Measurements from ENCODE around the gene NDUFA3. TPM values are rescaled to one million over a fixed set of nuclear protein-coding genes. Genes with fewer than 3 reads are reported as not detected.
"Not testable (repeated sequence)": the region's sequence is repeated elsewhere in the genome, so short reads cannot be mapped to it uniquely, and the experiment has no call there.

NDUFA3 gene
- total RNA-seq, 1 donor from 2014 or later = 105 TPM

- Mint-ChIP-seq H3K27ac (no peak overlapping the region), H3K4me1 (ENCODE audit: low read depth) (peaks cover 13% of the 10 kb centered on the region), H3K4me3 (ENCODE audit: low read depth) (peak overlapping the region; percentile 62), H3K27me3 (ENCODE audit: low read depth) (peaks cover 17% of the 10 kb centered on the region), H3K36me3 (ENCODE audit: low read depth) (no peaks in the 10 kb centered on the region), H3K9me3 (peaks cover 4% of the 10 kb centered on the region)
- intact Hi-C loops (cut with micrococcal nuclease) = no loop called here
- DNase-seq (ENCODE audit: low spot score) = no peak
Observed at GRCh38 chr19:54096617-54097106, 6.0 kb upstream of the NDUFA3 start.

- H3K36me3 Mint-ChIP-seq (ENCODE audit: low read depth) = no peaks in the 10 kb centered on the region
- intact Hi-C loops (cut with micrococcal nuclease) = no loop called here
- no peaks in the 10 kb centered on the region for H3K9me3 Mint-ChIP-seq
- H3K27ac Mint-ChIP-seq = peak overlapping the region; percentile 28
- no peak for DNase-seq (ENCODE audit: low spot score)
- H3K4me3 Mint-ChIP-seq (ENCODE audit: low read depth) = no peak overlapping the region
- peaks cover 13% of the 10 kb centered on the region for H3K27me3 Mint-ChIP-seq (ENCODE audit: low read depth)
- peaks cover 16% of the 10 kb centered on the region for H3K4me1 Mint-ChIP-seq (ENCODE audit: low read depth)
Observed at GRCh38 chr19:54099190-54099902, 3.3 kb upstream of the NDUFA3 start.

- not testable (repeated sequence) for DNase-seq (ENCODE audit: low spot score)
Observed at GRCh38 chr19:54099903-54100255, 2.8 kb upstream of the NDUFA3 start.

GRCh38 chr19:54100561-54100960, 2.1 kb upstream of the NDUFA3 start, which contains the start of gene OSCAR:
Gene OSCAR (minus strand): TSS chr19:54100803. CDS start chr19:54100792, 11 bp downstream.
- Mint-ChIP-seq H3K4me3 (ENCODE audit: low read depth) (peak within 1 kb of the TSS; percentile 65), H3K9me3 (no peaks in the 10 kb centered on the region), H3K27me3 (ENCODE audit: low read depth) (peaks cover 11% of the 10 kb centered on the region), H3K36me3 (ENCODE audit: low read depth) (peaks cover 8% of the 10 kb centered on the region), H3K27ac (no peak within 1 kb of the TSS), H3K4me1 (ENCODE audit: low read depth) (peaks cover 14% of the 10 kb centered on the region)
- intact Hi-C loops (cut with micrococcal nuclease) = loop anchor here (5.0 kb wide), 2 partner anchors 233 to 362 kb away; partner anchors contain the start of genes LENG9 and MYADM
- DNase-seq (ENCODE audit: low spot score) = no peak

More at GRCh38 chr19:54099903-54100255, 2.8 kb upstream of the NDUFA3 start:
- not testable (repeated sequence) for H3K4me3 Mint-ChIP-seq (ENCODE audit: low read depth); H3K27ac Mint-ChIP-seq; H3K9me3 Mint-ChIP-seq; H3K36me3 Mint-ChIP-seq (ENCODE audit: low read depth)
- Mint-ChIP-seq H3K27me3 (ENCODE audit: low read depth) (peaks cover 11% of the 10 kb centered on the region), H3K4me1 (ENCODE audit: low read depth) (peaks cover 12% of the 10 kb centered on the region)
- intact Hi-C loops (cut with micrococcal nuclease) = loop anchor here (5.0 kb wide), 2 partner anchors 233 to 362 kb away; partner anchors contain the start of genes LENG9 and MYADM

GRCh38 chr19:54104998-54105715, 2.5 kb downstream of the NDUFA3 start:
- DNase-seq (ENCODE audit: low spot score) = no peak
- no peaks in the 10 kb centered on the region for H3K9me3 Mint-ChIP-seq
- peaks cover 44% of the 10 kb centered on the region for H3K36me3 Mint-ChIP-seq (ENCODE audit: low read depth)
- H3K27me3 Mint-ChIP-seq (ENCODE audit: low read depth) = no peaks in the 10 kb centered on the region
- intact Hi-C loops (cut with micrococcal nuclease) = loop anchor here (5.0 kb wide), 2 partner anchors 238 to 357 kb away; partner anchors contain the start of genes LENG9 and MYADM
- H3K27ac Mint-ChIP-seq = no peak overlapping the region
- peak overlapping the region; percentile 33 for H3K4me3 Mint-ChIP-seq (ENCODE audit: low read depth)
- peaks cover 8% of the 10 kb centered on the region for H3K4me1 Mint-ChIP-seq (ENCODE audit: low read depth)

GRCh38 chr19:54105796-54106195, 3.1 kb downstream of the NDUFA3 start:
- no peaks in the 10 kb centered on the region for H3K9me3 Mint-ChIP-seq
- H3K4me3 Mint-ChIP-seq (ENCODE audit: low read depth) = peak overlapping the region; percentile 15
- intact Hi-C loops (cut with micrococcal nuclease) = no loop called here
- H3K27me3 Mint-ChIP-seq (ENCODE audit: low read depth) = no peaks in the 10 kb centered on the region
- no peak for DNase-seq (ENCODE audit: low spot score)
- H3K27ac Mint-ChIP-seq = no peak overlapping the region
- H3K36me3 Mint-ChIP-seq (ENCODE audit: low read depth) = peaks cover 50% of the 10 kb centered on the region
- H3K4me1 Mint-ChIP-seq (ENCODE audit: low read depth) = peaks cover 8% of the 10 kb centered on the region

- H3K36me3 Mint-ChIP-seq (ENCODE audit: low read depth) = peaks cover 53% of the 10 kb centered on the region
Observed at GRCh38 chr19:54106716-54107115, 4.1 kb downstream of the NDUFA3 start.

GRCh38 chr19:54107876-54108490, 5.3 kb downstream of the NDUFA3 start:
- intact Hi-C loops (cut with micrococcal nuclease) = no loop called here
- Mint-ChIP-seq H3K27me3 (ENCODE audit: low read depth) (no peaks in the 10 kb centered on the region), H3K36me3 (ENCODE audit: low read depth) (peaks cover 57% of the 10 kb centered on the region), H3K4me1 (ENCODE audit: low read depth) (peaks cover 3% of the 10 kb centered on the region), H3K4me3 (ENCODE audit: low read depth) (no peak overlapping the region), H3K9me3 (no peaks in the 10 kb centered on the region), H3K27ac (no peak overlapping the region)
- no peak for DNase-seq (ENCODE audit: low spot score)

More at GRCh38 chr19:54106716-54107115, 4.1 kb downstream of the NDUFA3 start:
- no peaks in the 10 kb centered on the region for H3K27me3 Mint-ChIP-seq (ENCODE audit: low read depth)
- no peak for DNase-seq (ENCODE audit: low spot score)
- no peaks in the 10 kb centered on the region for H3K9me3 Mint-ChIP-seq
- no peak overlapping the region for H3K4me3 Mint-ChIP-seq (ENCODE audit: low read depth)
- H3K27ac Mint-ChIP-seq = no peak overlapping the region
- intact Hi-C loops (cut with micrococcal nuclease) = no loop called here
- H3K4me1 Mint-ChIP-seq (ENCODE audit: low read depth) = peaks cover 8% of the 10 kb centered on the region

GRCh38 chr19:54108496-54108895, 5.8 kb downstream of the NDUFA3 start:
- DNase-seq (ENCODE audit: low spot score) = no peak
- intact Hi-C loops (cut with micrococcal nuclease) = no loop called here
- Mint-ChIP-seq H3K27ac (no peak overlapping the region), H3K9me3 (no peaks in the 10 kb centered on the region), H3K36me3 (ENCODE audit: low read depth) (peaks cover 63% of the 10 kb centered on the region), H3K4me1 (ENCODE audit: low read depth) (peaks cover 4% of the 10 kb centered on the region), H3K27me3 (ENCODE audit: low read depth) (no peaks in the 10 kb centered on the region), H3K4me3 (ENCODE audit: low read depth) (no peak overlapping the region)

- H3K27ac Mint-ChIP-seq = no peak overlapping the region
- no peaks in the 10 kb centered on the region for H3K27me3 Mint-ChIP-seq (ENCODE audit: low read depth)
- H3K9me3 Mint-ChIP-seq = no peaks in the 10 kb centered on the region
- peaks cover 12% of the 10 kb centered on the region for H3K4me1 Mint-ChIP-seq (ENCODE audit: low read depth)
- intact Hi-C loops (cut with micrococcal nuclease) = no loop called here
- no peak overlapping the region for H3K4me3 Mint-ChIP-seq (ENCODE audit: low read depth)
- no peak for DNase-seq (ENCODE audit: low spot score)
- H3K36me3 Mint-ChIP-seq (ENCODE audit: low read depth) = peaks cover 72% of the 10 kb centered on the region
Observed at GRCh38 chr19:54109651-54110050, 7.0 kb downstream of the NDUFA3 start.

- Mint-ChIP-seq H3K4me1 (ENCODE audit: low read depth) (peaks cover 21% of the 10 kb centered on the region), H3K9me3 (no peaks in the 10 kb centered on the region), H3K4me3 (ENCODE audit: low read depth) (peak overlapping the region; percentile 97), H3K27ac (peak overlapping the region; percentile 92), H3K36me3 (ENCODE audit: low read depth) (peaks cover 52% of the 10 kb centered on the region), H3K27me3 (ENCODE audit: low read depth) (no peaks in the 10 kb centered on the region)
- intact Hi-C loops (cut with micrococcal nuclease) = loop anchor here (1.0 kb wide), 3 partner anchors 12 to 45 kb away; partner anchors contain the start of genes CNOT3, LENG1 and NDUFA3
- DNase-seq (ENCODE audit: low spot score) = peak; percentile 59
Observed at GRCh38 chr19:54114340-54115108, 11.9 kb downstream of the NDUFA3 start.
